ENCODE measurements around the gene BHLHA15.

Gene BHLHA15

DNA sequence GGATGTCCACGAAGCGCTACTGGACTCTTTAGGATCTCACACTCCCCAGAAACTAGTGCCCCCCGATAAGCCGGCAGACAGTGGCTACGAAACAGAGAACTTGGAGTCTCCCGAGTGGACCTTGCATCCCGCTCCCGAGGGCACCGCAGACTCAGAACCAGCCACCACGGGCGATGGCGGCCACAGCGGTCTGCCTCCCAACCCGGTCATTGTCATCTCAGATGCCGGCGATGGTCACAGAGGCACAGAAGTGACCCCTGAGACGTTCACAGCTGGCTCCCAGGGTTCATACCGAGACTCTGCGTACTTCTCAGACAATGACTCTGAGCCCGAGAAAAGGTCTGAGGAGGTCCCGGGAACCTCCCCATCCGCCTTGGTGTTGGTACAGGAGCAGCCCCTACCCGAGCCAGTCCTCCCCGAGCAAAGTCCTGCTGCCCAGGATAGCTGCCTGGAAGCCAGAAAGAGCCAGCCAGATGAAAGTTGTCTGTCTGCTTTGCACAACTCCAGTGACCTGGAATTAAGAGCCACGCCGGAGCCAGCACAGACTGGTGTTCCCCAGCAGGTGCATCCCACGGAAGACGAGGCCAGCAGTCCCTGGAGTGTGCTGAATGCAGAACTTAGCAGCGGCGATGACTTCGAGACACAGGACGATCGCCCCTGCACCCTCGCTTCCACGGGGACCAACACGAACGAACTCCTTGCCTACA is 17.6 kb upstream of the BHLHA15 start:
- no peak for TF ChIP-seq SALL2 (tag by site-specific recombination; IDR thresholded peaks at IDR 0.05; ENCODE audit: borderline replicate concordance)
- no peak for TF ChIP-seq GLI2 (tag by site-specific recombination; IDR thresholded peaks at IDR 0.05; ENCODE audit: borderline replicate concordance, low read depth)
- TF ChIP-seq ZNF23 (tag by site-specific recombination; IDR thresholded peaks at IDR 0.05; ENCODE audit: borderline replicate concordance), result no peak
- TF ChIP-seq ZNF701 (tag by site-specific recombination; IDR thresholded peaks at IDR 0.05), result no peak
- TF ChIP-seq ZNF133 (tag by site-specific recombination; IDR thresholded peaks at IDR 0.05), result no peak
- TF ChIP-seq ZNF747 (tag by site-specific recombination; IDR thresholded peaks at IDR 0.05), result no peak
- TF ChIP-seq ZNF514 (tag by site-specific recombination; IDR thresholded peaks at IDR 0.05), result no peak
- no peak for TF ChIP-seq ZNF114 (tag by site-specific recombination; IDR thresholded peaks at IDR 0.05)
- no peak for TF ChIP-seq ZNF112 (tag by site-specific recombination; IDR thresholded peaks at IDR 0.05)
- POLR2A ChIA-PET, result no interaction called here
- peaks cover 5 to 52% of the 10 kb centered on the region in 2 experiments; a peak in 2 of 3 replicates for H3K36me3 ChIP-seq (ENCODE audit: control insufficient read depth in 2 of 2, insufficient read depth in 1 of 2, low read length in 2 of 2)

DNA sequence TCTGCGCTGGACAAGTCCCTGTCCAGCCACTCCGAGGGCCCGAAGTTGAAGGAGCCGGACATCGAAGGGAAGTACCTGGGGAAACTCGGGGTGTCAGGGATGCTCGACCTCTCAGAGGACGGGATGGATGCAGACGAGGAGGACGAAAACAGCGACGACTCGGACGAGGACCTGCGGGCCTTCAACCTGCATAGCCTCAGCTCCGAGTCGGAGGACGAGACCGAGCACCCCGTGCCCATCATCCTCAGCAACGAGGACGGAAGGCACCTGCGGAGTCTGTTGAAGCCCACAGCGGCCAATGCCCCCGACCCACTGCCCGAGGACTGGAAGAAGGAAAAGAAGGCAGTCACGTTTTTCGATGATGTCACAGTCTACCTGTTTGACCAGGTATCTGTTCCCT is 17.1 kb upstream of the BHLHA15 start:
- POLR2A ChIA-PET, result no interaction called here
- H3K27ac ChIP-seq (ENCODE audit: extremely low read depth, low read depth, low read length), result no peak overlapping the region
- TF ChIP-seq ZNF24 (tag by site-specific recombination; IDR thresholded peaks at IDR 0.05) (no peak), ZNF157 (tag by site-specific recombination; IDR thresholded peaks at IDR 0.05) (no peak), ZNF555 (tag by site-specific recombination; conservative IDR thresholded peaks at IDR 0.05) (no peak), ZNF561 (tag by site-specific recombination; IDR thresholded peaks at IDR 0.05; ENCODE audit: borderline replicate concordance) (no peak), SCRT2 (tag by site-specific recombination; IDR thresholded peaks at IDR 0.05) (0 out of 2 replicates have a peak, but pooled peaks have one; percentile 23)
- CTCF ChIA-PET, result no interaction called here
- H3K36me3 ChIP-seq (ENCODE audit: control insufficient read depth in 2 of 2, insufficient read depth in 1 of 2, low read length in 2 of 2), result peaks cover 5 to 48% of the 10 kb centered on the region in 2 experiments; a peak in 2 of 3 replicates
- no peaks in the 10 kb centered on the region for H3K4me1 ChIP-seq (ENCODE audit: control insufficient read depth, insufficient read depth, low read length)
- H3K9me3 ChIP-seq (ENCODE audit: control insufficient read depth, insufficient read depth, low read depth, low read length), result no peaks in the 10 kb centered on the region
- H3K4me3 ChIP-seq (ENCODE audit: low read depth, low read length), result no peak overlapping the region

More for the DNA sequence above, 17.6 kb upstream of the BHLHA15 start:
- Histone ChIP-seq H3K27ac (ENCODE audit: extremely low read depth, low read depth, low read length) (no peak overlapping the region), H3K4me3 (ENCODE audit: low read depth, low read length) (no peak overlapping the region), H3K4me1 (ENCODE audit: control insufficient read depth, insufficient read depth, low read length) (no peaks in the 10 kb centered on the region), H3K9me3 (ENCODE audit: control insufficient read depth, insufficient read depth, low read depth, low read length) (no peaks in the 10 kb centered on the region)
- CTCF ChIA-PET, result no interaction called here

DNA sequence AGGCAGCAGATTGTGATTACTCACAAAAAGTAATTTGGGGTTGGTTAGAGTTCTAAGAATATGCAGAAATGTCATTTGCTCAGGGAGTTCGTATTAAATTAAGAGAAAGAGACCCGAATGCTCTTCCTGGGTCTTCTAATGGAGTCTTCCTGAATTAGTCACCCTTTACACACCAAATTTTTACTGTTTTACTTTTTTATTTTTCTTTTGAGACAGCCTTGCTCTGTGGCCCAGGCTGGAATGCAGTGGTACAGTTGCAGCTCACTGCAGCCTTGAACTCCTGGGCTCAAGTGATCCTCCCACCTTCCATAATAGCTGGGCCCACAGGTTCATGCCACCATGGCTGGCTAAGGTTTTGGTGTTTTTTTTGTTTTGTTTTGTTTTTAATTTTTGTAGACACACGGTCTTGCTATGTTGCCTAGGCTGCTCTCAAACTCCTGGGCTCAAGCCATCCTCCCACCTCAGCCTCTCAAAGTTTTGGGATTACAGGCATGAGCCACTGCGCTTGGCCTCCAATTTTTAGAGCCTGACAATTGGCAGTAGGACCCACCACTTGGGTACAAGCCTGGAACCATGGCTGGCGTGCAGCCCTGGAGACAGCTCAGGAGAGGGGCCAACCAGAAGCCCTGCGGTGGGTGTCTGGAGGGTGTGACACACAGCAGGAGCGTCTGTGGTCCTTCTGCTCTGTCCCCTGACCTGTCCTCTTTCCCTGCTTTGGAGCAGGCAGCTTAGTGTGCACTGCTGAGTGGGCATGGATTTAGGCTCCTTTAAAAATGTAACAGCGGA is 16.4 kb upstream of the BHLHA15 start:
- Histone ChIP-seq H3K4me1 (ENCODE audit: control insufficient read depth, insufficient read depth, low read length) (no peaks in the 10 kb centered on the region), H3K9me3 (ENCODE audit: control insufficient read depth, insufficient read depth, low read depth, low read length) (no peaks in the 10 kb centered on the region), H3K36me3 (ENCODE audit: control insufficient read depth in 2 of 2, insufficient read depth in 1 of 2, low read length in 2 of 2) (peaks cover 5 to 42% of the 10 kb centered on the region in 2 experiments; a peak in 2 of 3 replicates), H3K4me3 (ENCODE audit: low read depth, low read length) (no peak overlapping the region), H3K27ac (ENCODE audit: extremely low read depth, low read depth, low read length) (no peak overlapping the region)
- ChIA-PET CTCF (interaction anchor here (1.8 kb wide), 1 partner anchor 173 kb away, joined by 8 read pairs; no protein-coding TSS in a partner anchor), POLR2A (no interaction called here)
- TF ChIP-seq, protein P1, sequence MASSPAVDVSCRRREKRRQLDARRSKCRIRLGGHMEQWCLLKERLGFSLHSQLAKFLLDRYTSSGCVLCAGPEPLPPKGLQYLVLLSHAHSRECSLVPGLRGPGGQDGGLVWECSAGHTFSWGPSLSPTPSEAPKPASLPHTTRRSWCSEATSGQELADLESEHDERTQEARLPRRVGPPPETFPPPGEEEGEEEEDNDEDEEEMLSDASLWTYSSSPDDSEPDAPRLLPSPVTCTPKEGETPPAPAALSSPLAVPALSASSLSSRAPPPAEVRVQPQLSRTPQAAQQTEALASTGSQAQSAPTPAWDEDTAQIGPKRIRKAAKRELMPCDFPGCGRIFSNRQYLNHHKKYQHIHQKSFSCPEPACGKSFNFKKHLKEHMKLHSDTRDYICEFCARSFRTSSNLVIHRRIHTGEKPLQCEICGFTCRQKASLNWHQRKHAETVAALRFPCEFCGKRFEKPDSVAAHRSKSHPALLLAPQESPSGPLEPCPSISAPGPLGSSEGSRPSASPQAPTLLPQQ (tag by site-specific recombination; IDR thresholded peaks at IDR 0.05), result 0 out of 2 replicates have a peak, but pooled peaks have one; percentile 18
- no peak for TF ChIP-seq ZNF544 (tag by site-specific recombination; IDR thresholded peaks at IDR 0.05)

All from HEK293 (cell line).